OCI-LY1 (cell line): ENCODE data around the gene TMEM212.
A peak's percentile ranks its signal among the peaks of the same experiment; 100 is the strongest.

Experiments
- H2AFZ ChIP-seq: fragments of 200-600 bp; sonication (generic), shearing (Covaris generic); 2 replicates; pipeline ENCODE4 v1.6.0; 2014; ENCODE audit warnings: antibody characterized with exemption, mild to moderate bottlenecking, low read length
- H3F3A ChIP-seq: fragments of 200-600 bp; sonication (generic), shearing (Covaris generic); 2 replicates; pipeline ENCODE4 v1.6.0; 2014; ENCODE audit warnings: mild to moderate bottlenecking, antibody characterized with exemption, low read length, moderate library complexity; ENCODE audit not compliant: insufficient read depth
- H3K27ac ChIP-seq: fragments of 200-600 bp; sonication (generic); 2 replicates; pipeline ENCODE4 v1.5.1; 2014; ENCODE audit warnings: low read length, mixed run types, mild to moderate bottlenecking, low read depth; ENCODE audit not compliant: poor library complexity, severe bottlenecking
- H3K27me3 ChIP-seq: fragments of 200-600 bp; sonication (generic); 2 replicates; pipeline ENCODE4 v1.6.0; 2014; ENCODE audit warnings: antibody characterized with exemption, mild to moderate bottlenecking, low read length, moderate library complexity; ENCODE audit not compliant: insufficient read depth
- H3K36me3 ChIP-seq: fragments of 200-600 bp; sonication (generic); 2 replicates; pipeline ENCODE4 v1.6.1; 2014; ENCODE audit warnings: mild to moderate bottlenecking, antibody characterized with exemption, low read length, moderate library complexity, mixed read lengths; ENCODE audit not compliant: insufficient read depth
- H3K4me1 ChIP-seq: fragments of 200-600 bp; sonication (generic); 2 replicates; pipeline ENCODE4 v1.5.1; 2014; ENCODE audit warnings: mild to moderate bottlenecking, low read length, moderate library complexity; ENCODE audit not compliant: insufficient read depth, severe bottlenecking
- H3K4me2 ChIP-seq: fragments of 200-600 bp; sonication (generic), shearing (Covaris generic); 2 replicates; pipeline ENCODE4 v1.6.1; 2014; ENCODE audit warnings: low read length
- H3K4me3 ChIP-seq: fragments of 200-600 bp; sonication (generic); 2 replicates; pipeline ENCODE4 v1.5.1; 2014; ENCODE audit warnings: low read length, low read depth, mild to moderate bottlenecking, mixed read lengths; ENCODE audit not compliant: poor library complexity, severe bottlenecking
- H3K79me2 ChIP-seq: fragments of 200-600 bp; shearing (Covaris generic); 2 replicates; pipeline ENCODE4 v1.6.1; 2016; ENCODE audit warnings: mixed run types, low read length, mixed read lengths; ENCODE audit not compliant: insufficient read depth
- H3K9ac ChIP-seq: fragments of 200-600 bp; sonication (generic), shearing (Covaris generic); 2 replicates; pipeline ENCODE4 v1.6.1; 2014; ENCODE audit warnings: mild to moderate bottlenecking, low read length, mixed read lengths
- H3K9me2 ChIP-seq: fragments of 200-600 bp; sonication (generic), shearing (Covaris generic); 2 replicates; pipeline ENCODE4 v1.6.1; 2014; ENCODE audit warnings: low read depth, mild to moderate bottlenecking, low read length, mixed read lengths
- H3K9me3 ChIP-seq: fragments of 200-600 bp; shearing (Covaris generic); 2 replicates; pipeline ENCODE4 v1.6.1; 2014; ENCODE audit warnings: low read length, mixed read lengths
- H4K20me1 ChIP-seq: fragments of 200-600 bp; sonication (generic), shearing (Covaris generic); 2 replicates; pipeline ENCODE4 v1.6.0; 2016; ENCODE audit warnings: mild to moderate bottlenecking, low read length; ENCODE audit not compliant: insufficient read depth
- EZH2 ChIP-seq: fragments of 200-600 bp; sonication (generic), shearing (Covaris generic); IDR thresholded peaks from 2 replicates; pipeline ENCODE4 v1.8.0; 2017; ENCODE audit warnings: borderline replicate concordance, mixed run types, mild to moderate bottlenecking, antibody characterized with exemption, low read length, moderate library complexity, mixed read lengths
- TF ChIP-seq, protein P1 (sequence below): fragments of 200-600 bp; sonication (generic), shearing (Covaris generic); IDR thresholded peaks from 2 replicates; pipeline ENCODE4 v1.5.1; 2017; ENCODE audit warnings: mild to moderate bottlenecking, antibody characterized with exemption, low read length, moderate library complexity, mixed read lengths

The TMEM212 gene

DNA sequence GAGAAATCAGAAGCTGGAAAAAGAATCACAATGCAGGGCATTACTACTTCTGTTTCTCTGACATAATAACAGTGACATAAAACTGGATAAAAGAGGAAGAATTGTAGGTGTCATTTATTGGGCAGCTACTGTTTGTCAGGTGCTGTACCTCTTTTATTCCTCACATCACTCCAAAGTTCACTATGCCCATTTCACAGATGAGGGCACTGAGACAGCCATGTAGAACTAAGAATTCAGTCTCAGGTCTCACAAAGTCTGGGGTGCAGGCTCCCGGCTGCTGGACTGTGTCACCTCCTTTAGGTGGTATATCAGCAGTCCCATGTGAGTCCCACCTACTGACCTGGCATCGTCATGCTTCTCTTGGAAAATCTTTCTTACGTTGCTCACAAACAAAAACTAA lies 20.8 kb downstream of the TMEM212 start:
- Histone ChIP-seq H3K79me2 (no peaks in the 10 kb centered on the region), H3K9ac (no peak overlapping the region), H3K4me2 (no peak overlapping the region), H2AFZ (no peak overlapping the region), H3K4me3 (no peak overlapping the region), H3K27me3 (no peaks in the 10 kb centered on the region), H3K9me3 (no peaks in the 10 kb centered on the region), H3K9me2 (no peaks in the 10 kb centered on the region), H3K36me3 (no peaks in the 10 kb centered on the region), H4K20me1 (no peaks in the 10 kb centered on the region), H3F3A (no peaks in the 10 kb centered on the region), H3K4me1 (no peaks in the 10 kb centered on the region), H3K27ac (no peak overlapping the region)
- no peak for TF ChIP-seq EZH2
- TF ChIP-seq, protein P1, sequence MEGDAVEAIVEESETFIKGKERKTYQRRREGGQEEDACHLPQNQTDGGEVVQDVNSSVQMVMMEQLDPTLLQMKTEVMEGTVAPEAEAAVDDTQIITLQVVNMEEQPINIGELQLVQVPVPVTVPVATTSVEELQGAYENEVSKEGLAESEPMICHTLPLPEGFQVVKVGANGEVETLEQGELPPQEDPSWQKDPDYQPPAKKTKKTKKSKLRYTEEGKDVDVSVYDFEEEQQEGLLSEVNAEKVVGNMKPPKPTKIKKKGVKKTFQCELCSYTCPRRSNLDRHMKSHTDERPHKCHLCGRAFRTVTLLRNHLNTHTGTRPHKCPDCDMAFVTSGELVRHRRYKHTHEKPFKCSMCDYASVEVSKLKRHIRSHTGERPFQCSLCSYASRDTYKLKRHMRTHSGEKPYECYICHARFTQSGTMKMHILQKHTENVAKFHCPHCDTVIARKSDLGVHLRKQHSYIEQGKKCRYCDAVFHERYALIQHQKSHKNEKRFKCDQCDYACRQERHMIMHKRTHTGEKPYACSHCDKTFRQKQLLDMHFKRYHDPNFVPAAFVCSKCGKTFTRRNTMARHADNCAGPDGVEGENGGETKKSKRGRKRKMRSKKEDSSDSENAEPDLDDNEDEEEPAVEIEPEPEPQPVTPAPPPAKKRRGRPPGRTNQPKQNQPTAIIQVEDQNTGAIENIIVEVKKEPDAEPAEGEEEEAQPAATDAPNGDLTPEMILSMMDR, result no peak

GRCh38 chr3:171865191-171865865 lies 22.2 kb downstream of the TMEM212 start:
- Histone ChIP-seq H3F3A (no peaks in the 10 kb centered on the region), H3K9me3 (no peaks in the 10 kb centered on the region), H3K36me3 (no peaks in the 10 kb centered on the region), H3K4me2 (no peak overlapping the region), H4K20me1 (no peaks in the 10 kb centered on the region), H3K79me2 (no peaks in the 10 kb centered on the region), H3K27ac (no peak overlapping the region), H3K9me2 (no peaks in the 10 kb centered on the region), H3K4me1 (no peaks in the 10 kb centered on the region), H3K27me3 (no peaks in the 10 kb centered on the region), H2AFZ (no peak overlapping the region), H3K4me3 (no peak overlapping the region), H3K9ac (no peak overlapping the region)
- TF ChIP-seq, protein P1, result no peak
- no peak for TF ChIP-seq EZH2

GRCh38 chr3:171867981-171868380 lies 24.8 kb downstream of the TMEM212 start:
- no peaks in the 10 kb centered on the region for H3K9me3 ChIP-seq
- no peaks in the 10 kb centered on the region for H3K27me3 ChIP-seq
- no peaks in the 10 kb centered on the region for H3K9me2 ChIP-seq
- no peak overlapping the region for H2AFZ ChIP-seq
- no peaks in the 10 kb centered on the region for H3K4me1 ChIP-seq
- H3K4me3 ChIP-seq, result no peak overlapping the region
- H4K20me1 ChIP-seq, result no peaks in the 10 kb centered on the region
- no peaks in the 10 kb centered on the region for H3K79me2 ChIP-seq
- H3K4me2 ChIP-seq, result no peak overlapping the region
- no peak overlapping the region for H3K9ac ChIP-seq
- no peak overlapping the region for H3K27ac ChIP-seq
- TF ChIP-seq, protein P1, result peak; percentile 60
- TF ChIP-seq EZH2, result no peak
- no peaks in the 10 kb centered on the region for H3K36me3 ChIP-seq
- no peaks in the 10 kb centered on the region for H3F3A ChIP-seq
